Kidney glomerular epithelial cell (primary cell): ENCODE results near the gene INTS6.

ENCODE experiments used
- DNase-seq: peaks from one replicate; lab custom pipeline; 2025; lab: John Stamatoyannopoulos, UW

INTS6 gene

DNA sequence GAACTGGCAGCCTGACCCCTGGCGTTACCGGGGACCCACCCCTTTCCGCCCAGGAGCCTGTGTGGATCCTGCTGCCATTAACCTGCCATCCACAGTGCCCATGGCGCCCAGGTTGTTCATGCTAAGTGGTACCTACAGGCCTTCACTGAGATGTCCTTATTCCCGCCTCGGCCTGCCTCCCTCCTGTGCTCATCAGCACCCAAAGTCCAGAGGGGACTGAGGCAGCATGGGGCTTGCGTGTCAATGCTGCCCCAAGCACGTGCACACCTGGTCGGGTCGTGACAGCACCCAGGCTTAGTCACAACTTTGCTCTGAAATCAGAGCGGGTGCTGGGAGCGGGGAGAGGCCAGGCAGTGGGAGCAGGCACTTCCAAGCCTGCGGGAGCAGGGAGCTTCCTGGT is 3.7 kb upstream of the INTS6 start:
- DNase-seq: no peak

DNA sequence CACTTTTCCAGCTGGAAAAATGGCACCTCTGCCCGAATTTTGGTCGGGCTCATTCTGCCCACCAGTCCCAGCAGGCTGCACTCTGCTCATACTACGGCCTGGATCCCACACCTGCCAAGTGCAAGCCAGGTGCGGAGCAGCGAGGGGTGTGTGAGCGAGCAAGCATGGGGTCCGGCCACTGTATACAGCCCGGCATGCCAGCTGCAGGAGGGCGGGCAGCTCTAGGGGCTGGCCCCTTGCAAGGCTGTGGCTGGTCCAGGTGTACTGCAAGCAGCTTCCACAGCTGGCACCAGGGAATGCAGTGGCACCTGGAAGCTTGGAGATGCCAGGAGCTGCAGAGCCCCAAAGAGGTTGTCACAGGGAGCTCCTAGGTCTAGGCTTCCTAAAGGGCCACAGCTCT is 2.7 kb upstream of the INTS6 start:
- no peak for DNase-seq

DNA sequence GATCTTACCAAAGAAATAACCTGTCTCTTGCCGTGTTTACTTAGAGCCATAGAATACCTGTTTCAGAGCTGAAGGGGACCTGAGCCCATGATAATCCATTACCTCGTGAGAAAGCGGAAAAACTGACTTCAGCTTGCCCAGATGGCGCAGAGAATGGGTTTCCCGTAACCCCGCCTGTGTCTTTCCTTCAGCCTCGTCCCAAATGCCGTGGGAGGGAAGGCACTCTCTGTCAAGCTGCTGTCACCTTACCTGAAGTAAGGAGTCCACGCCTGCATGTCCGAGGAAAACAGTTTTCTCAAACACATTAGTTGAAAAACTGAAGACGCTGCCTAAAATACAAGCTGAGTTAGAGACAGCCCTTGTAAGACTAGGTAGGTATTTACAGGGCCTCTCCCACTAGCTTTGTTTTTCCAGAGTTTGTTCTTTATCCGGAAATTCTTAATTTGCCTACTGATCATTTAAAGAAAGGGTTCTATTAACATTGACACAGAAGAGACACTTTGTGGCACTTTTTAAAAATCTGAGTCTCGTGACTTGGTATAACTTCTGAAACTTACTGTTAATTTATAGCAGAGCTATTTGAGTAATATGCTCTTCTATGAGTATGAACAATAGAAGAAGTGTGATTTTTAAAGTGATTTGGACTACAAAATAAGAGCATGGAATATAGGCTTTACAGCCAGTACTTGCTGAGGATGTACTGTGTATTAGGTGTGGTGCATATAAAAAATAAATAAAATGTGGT is 1.3 kb upstream of the INTS6 start:
- peak; percentile 26 for DNase-seq

- no peak for DNase-seq
Measured at GRCh38 chr13:51453207-51453958, 547 bp upstream of the INTS6 start.

GRCh38 chr13:51451467-51452360 is 1.1 kb downstream of the INTS6 start:
- peak; percentile 36 for DNase-seq

DNA sequence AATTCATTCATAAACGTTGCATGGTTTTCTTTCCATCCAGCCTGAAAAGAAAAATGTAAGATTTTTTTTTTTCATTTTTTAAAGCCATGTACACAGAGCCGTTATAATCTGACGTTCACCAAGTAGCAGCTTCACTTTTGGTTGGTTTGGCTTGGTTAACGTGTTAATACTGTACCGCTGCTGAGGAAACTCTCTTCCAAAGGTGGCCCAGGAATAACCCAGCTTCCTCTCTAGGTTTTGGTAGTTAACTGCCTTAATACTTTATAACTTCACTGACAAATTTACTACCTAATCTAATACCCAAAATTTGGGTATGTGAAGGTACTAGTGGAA is 1.7 kb downstream of the INTS6 start:
- DNase-seq: no peak

- no peak for DNase-seq
Measured at GRCh38 chr13:51449018-51449417, 3.8 kb downstream of the INTS6 start.

DNA sequence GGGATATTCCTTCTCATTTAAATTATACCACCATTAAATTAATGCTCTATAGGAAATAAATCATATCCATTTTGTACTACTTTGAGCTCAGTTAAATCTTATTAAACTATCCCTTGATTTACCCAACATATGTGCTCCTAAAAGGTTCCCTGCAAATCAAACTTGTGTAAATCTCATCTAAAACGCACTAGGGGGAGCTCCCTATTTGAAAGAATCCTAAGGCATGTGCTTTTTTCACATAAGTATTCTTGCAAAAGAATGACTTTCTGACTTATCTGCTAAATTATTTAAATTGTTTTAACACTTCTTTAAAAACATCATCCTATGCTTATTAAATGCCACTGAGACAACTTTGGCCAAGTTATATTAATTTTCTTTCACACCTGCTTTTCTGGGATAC is 7.9 kb downstream of the INTS6 start:
- DNase-seq: no peak

GRCh38 chr13:51440381-51440780 is 12.5 kb downstream of the INTS6 start:
- DNase-seq: no peak

DNA sequence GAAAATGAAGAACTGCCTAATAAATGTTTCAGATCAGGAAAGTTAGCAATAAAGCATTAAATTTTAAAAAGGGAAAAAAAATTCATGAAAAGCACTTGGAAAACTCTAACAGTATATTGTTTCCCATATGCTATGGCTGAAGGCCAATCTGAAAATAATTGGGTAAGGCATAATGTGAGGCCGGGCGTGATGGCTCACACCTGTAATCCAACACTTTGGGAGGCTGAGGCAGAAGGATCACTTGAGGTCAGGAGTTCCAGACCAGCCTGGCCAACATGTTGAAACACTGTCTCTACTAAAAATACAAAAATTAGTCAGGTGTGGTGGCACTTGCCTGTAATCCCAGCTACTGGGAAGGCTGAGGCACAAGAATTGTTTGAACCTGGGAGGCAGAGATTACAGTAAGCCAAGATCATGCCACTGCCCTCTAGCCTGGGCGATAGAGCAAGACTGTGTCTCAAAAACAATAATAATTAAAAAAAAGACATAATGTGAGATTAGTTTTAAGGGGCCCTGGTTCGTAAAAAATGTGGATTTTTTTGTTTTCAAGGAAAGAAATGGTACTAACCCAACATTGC is 15.2 kb downstream of the INTS6 start:
- DNase-seq: no peak

GRCh38 chr13:51435002-51435578 is 17.7 kb downstream of the INTS6 start:
- DNase-seq: peak; percentile 10

- no peak for DNase-seq
Measured at GRCh38 chr13:51432576-51432975, 20.3 kb downstream of the INTS6 start.

- no peak for DNase-seq
Measured at GRCh38 chr13:51426982-51427381, 25.9 kb downstream of the INTS6 start.

- no peak for DNase-seq
Measured at GRCh38 chr13:51425410-51426042, 27.3 kb downstream of the INTS6 start.

DNA sequence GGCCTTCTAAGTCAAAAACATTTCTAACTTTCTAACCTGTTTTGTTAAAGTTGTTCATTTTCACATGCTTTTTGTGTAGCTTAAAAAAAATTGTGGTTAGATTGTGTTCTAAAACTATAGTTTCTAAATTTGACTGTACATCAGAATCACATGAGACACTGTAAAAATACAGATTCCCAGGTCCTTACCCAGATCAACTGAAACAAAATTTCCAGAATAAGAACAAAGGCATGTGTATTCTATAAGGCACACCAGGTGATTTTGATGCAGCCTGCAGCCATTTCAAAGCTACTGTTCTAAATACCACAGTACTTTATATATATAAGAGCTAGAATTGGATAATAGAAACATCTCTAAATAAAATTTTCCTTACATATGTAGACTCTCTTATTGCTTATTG is 29.1 kb downstream of the INTS6 start:
- DNase-seq: no peak

DNA sequence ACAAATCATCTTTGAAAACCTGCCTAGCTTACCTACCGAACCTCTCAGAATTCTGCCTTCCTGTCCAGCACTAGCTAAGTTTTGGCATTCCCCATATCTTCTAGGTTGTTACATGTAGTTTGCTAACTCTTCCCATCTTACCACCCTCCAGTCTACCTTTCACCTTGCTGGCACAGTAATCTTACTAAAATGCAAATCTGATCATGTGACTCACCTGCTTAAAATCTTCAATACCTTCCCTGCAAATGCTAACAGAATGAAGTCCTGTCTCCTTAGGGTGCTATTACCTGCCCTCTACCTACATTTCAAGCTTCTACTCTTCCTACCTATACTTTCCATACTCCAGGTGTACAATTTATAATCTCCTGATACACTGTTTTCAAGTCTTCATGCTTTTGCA is 30.4 kb downstream of the INTS6 start:
- DNase-seq: no peak

GRCh38 chr13:51420681-51421490 is 31.9 kb downstream of the INTS6 start:
- DNase-seq: no peak

GRCh38 chr13:51419001-51419636 is 33.7 kb downstream of the INTS6 start:
- no peak for DNase-seq

DNA sequence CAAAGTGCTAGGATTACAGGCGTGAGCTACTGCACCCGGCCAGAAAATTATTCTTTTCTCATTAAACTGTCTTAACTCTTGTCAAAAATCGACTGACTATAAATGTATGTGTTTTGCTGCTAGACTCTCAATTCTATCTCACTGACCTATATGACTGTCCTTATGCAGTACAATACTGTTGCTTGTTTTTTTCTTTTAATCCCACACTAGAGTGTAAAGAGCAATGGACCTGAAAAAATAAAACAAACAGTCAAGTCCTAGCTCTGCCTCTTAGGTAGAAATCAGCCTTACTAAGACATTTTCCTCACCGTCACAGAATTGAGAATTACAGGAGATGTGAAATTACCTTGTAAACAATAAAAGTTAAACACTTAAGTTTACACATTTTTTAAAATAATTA is 35.1 kb downstream of the INTS6 start:
- DNase-seq: no peak

DNA sequence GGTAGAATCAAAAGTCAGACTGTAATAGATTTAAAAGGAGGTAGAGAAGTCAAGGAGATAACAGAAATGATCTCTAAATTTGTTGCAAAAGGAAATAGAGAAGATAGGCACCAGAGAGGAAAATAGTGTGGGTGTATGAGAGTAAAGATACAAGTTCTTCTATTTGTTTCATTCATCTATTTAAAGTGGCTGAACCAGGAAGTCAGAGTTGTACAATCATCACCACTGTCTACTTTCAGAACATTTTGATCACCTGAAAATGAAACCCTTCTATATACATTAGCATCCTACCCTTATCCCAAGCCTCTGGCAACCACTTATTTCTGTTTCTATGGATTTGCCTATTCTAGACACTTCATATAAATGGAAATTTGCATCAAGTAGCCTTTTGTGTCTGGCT is 36.7 kb downstream of the INTS6 start:
- DNase-seq: no peak
